Osteocyte (in vitro differentiated cells): ENCODE results near the gene ODAPH. TPM values are rescaled to one million over a fixed set of nuclear protein-coding genes. Genes with fewer than 3 reads are reported as not detected.

Experiments
- DNase-seq: peaks from one replicate; pipeline ENCODE4 v3.0.0; 2021; ENCODE audit warnings: mixed read lengths; ENCODE audit not compliant: unreplicated experiment; ENCODE audit errors: extremely low spot score
- H3K27ac Mint-ChIP-seq: one replicate; pipeline ENCODE4 v1.8.0; 2021; ENCODE audit warnings: mild to moderate bottlenecking, mixed read lengths; ENCODE audit not compliant: unreplicated experiment
- H3K27me3 Mint-ChIP-seq: one replicate; pipeline ENCODE4 v1.8.0; 2021; ENCODE audit warnings: mixed read lengths; ENCODE audit not compliant: unreplicated experiment
- H3K36me3 Mint-ChIP-seq: one replicate; pipeline ENCODE4 v1.8.0; 2021; ENCODE audit warnings: mixed read lengths; ENCODE audit not compliant: unreplicated experiment
- H3K4me1 Mint-ChIP-seq: one replicate; pipeline ENCODE4 v1.8.0; 2021; ENCODE audit warnings: mixed read lengths; ENCODE audit not compliant: unreplicated experiment
- H3K4me3 Mint-ChIP-seq: one replicate; pipeline ENCODE4 v1.8.0; 2021; ENCODE audit warnings: mild to moderate bottlenecking, moderate library complexity, mixed read lengths; ENCODE audit not compliant: unreplicated experiment
- H3K9me3 Mint-ChIP-seq: one replicate; pipeline ENCODE4 v1.8.0; 2021; ENCODE audit warnings: mixed read lengths; ENCODE audit not compliant: unreplicated experiment
- total RNA-seq: library from RNA; stranded (reverse); gene quantifications from 2 replicates; pipeline ENCODE4 v1.2.1, GENCODE V29; 2021
- TF ChIP-seq, protein P1 (sequence below): fragments of 200-600 bp; sonication (generic); IDR thresholded peaks from 2 replicates; pipeline ENCODE4 v1.5.0; 2021; ENCODE audit warnings: antibody characterized with exemption, mild to moderate bottlenecking, moderate library complexity

ODAPH gene
- total RNA-seq, 1 donor from 2014 or later: not detected

DNA sequence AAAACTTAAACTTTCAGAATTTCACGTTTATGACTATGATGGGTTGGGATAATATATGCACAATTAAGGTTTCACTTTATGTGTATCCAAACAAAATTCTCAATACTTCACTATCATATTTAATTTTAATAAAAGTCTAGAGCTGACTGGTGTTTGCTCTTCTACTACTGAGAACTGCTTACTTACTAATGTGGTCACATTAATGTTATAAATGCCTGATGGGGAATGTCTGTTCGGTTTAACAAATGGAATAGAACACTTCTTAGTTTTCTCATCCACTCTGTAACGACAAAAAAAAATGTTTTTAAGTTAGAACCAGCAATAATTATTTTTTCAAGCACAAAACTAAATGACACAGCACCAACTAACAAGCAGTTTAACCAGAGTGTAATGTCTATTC, 40.2 kb downstream of the ODAPH start:
- Mint-ChIP-seq H3K4me3 (no peak overlapping the region), H3K27ac (no peak overlapping the region), H3K9me3 (no peaks in the 10 kb centered on the region), H3K4me1 (no peaks in the 10 kb centered on the region), H3K36me3 (peaks cover 7% of the 10 kb centered on the region), H3K27me3 (no peaks in the 10 kb centered on the region)
- TF ChIP-seq, protein P1, sequence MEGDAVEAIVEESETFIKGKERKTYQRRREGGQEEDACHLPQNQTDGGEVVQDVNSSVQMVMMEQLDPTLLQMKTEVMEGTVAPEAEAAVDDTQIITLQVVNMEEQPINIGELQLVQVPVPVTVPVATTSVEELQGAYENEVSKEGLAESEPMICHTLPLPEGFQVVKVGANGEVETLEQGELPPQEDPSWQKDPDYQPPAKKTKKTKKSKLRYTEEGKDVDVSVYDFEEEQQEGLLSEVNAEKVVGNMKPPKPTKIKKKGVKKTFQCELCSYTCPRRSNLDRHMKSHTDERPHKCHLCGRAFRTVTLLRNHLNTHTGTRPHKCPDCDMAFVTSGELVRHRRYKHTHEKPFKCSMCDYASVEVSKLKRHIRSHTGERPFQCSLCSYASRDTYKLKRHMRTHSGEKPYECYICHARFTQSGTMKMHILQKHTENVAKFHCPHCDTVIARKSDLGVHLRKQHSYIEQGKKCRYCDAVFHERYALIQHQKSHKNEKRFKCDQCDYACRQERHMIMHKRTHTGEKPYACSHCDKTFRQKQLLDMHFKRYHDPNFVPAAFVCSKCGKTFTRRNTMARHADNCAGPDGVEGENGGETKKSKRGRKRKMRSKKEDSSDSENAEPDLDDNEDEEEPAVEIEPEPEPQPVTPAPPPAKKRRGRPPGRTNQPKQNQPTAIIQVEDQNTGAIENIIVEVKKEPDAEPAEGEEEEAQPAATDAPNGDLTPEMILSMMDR: no peak
- no peak for DNase-seq

DNA sequence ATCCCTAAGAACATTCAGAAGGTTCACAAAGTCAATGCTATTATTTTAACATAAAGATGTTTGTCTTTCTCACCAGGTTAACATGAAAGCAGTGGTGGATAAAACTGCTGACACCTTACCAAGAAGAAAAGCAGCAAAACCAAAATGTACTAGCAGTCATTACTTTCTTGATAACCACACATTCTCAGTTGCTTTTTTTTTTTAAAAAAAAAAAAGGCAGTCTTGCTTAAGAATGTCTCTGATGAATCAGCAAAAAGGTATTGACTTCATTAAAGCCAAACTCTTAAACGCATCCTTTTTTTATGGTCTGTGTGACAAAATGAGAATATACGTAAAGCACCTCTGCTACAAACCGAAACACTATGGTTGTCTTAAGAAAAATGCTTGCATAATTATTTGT, 42.5 kb downstream of the ODAPH start:
- Mint-ChIP-seq H3K9me3 (no peaks in the 10 kb centered on the region), H3K4me1 (no peaks in the 10 kb centered on the region)
- TF ChIP-seq, protein P1: no peak

DNA sequence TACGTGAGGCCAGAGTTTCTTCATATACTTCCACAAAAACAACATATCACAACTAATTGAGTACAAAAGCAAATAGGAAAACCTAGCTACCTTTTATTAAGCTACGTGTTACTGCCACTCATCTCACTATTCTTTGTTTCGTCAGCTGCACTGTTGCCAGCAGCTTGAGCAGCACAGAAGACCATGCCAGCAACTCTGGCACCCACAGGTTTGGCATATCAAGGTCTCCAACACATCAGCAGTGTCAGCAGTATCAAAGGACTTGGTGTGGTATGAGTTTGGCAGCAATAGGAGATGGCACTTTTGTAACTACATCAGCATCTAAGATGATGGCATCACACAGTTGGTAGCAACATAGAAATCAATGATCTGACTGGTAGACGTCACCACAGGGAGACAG, 43.8 kb downstream of the ODAPH start:
- TF ChIP-seq, protein P1: no peak
- H3K36me3 Mint-ChIP-seq: peaks cover 7% of the 10 kb centered on the region
- no peak overlapping the region for H3K4me3 Mint-ChIP-seq
- no peaks in the 10 kb centered on the region for H3K4me1 Mint-ChIP-seq
- H3K27ac Mint-ChIP-seq: no peak overlapping the region
- H3K9me3 Mint-ChIP-seq: no peaks in the 10 kb centered on the region
- H3K27me3 Mint-ChIP-seq: no peaks in the 10 kb centered on the region
- no peak for DNase-seq

More for the DNA sequence above, 42.5 kb downstream of the ODAPH start:
- H3K27ac Mint-ChIP-seq: no peak overlapping the region
- no peak for DNase-seq
- H3K4me3 Mint-ChIP-seq: no peak overlapping the region
- peaks cover 7% of the 10 kb centered on the region for H3K36me3 Mint-ChIP-seq
- no peaks in the 10 kb centered on the region for H3K27me3 Mint-ChIP-seq

DNA sequence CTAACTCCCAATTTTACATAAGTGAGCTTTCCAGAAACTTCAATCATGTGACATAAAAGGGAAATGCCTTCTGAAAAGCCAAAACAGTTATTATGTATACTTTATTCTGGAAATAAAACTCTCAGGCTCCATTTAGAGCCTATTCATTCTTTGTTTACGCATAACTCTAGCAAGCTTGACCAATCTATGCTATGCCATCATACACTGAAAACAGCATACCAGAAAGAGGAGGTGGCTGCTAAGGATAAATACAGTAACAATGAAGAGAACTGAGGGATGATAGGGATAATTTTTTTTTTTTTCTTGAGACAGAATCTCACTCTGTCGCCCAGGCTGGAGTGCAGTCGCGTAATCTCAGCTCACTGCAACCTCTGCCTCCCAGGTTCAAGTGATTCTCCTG, 50.1 kb downstream of the ODAPH start:
- Mint-ChIP-seq H3K36me3 (peaks cover 2% of the 10 kb centered on the region), H3K4me1 (no peaks in the 10 kb centered on the region), H3K27me3 (no peaks in the 10 kb centered on the region), H3K9me3 (no peaks in the 10 kb centered on the region), H3K4me3 (no peak overlapping the region), H3K27ac (no peak overlapping the region)
- TF ChIP-seq, protein P1: no peak
- DNase-seq: no peak

DNA sequence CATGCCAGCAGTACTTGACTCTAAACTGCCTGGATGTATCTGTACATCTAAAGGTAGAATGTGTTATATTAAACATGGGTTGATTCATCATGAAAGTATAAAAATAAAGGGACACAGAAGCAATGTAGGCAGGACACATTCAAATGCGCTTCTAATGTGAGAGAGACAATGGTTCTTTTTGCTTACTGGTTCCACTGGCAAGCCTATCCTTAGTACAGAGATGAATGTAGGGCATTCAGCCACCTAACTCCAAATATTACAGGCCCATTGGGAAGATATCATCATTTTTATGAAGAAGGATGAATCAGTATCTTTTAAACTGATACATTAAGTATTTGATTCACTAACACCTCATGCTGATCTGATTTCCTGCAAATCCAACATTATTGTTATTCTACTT, 56.4 kb downstream of the ODAPH start:
- H3K9me3 Mint-ChIP-seq: peaks cover 6% of the 10 kb centered on the region
- no peak overlapping the region for H3K27ac Mint-ChIP-seq
- TF ChIP-seq, protein P1: no peak

More for the DNA sequence above, 56.4 kb downstream of the ODAPH start:
- no peak for DNase-seq
- Mint-ChIP-seq H3K27me3 (no peaks in the 10 kb centered on the region), H3K36me3 (peaks cover 5% of the 10 kb centered on the region), H3K4me1 (no peaks in the 10 kb centered on the region), H3K4me3 (no peak overlapping the region)

Other genes with a start within 250 kb of the ODAPH start
- gene RCHY1, start 41.7 kb upstream of the ODAPH start, total RNA-seq: 17.8 and 20.7 TPM in 2 replicates
- gene THAP6, start 41.6 kb upstream of the ODAPH start, total RNA-seq: 13.0 and 15.9 TPM in 2 replicates
- 2.3 and 5.0 TPM in 2 replicates for gene CDKL2, start 74.5 kb downstream of the ODAPH start, total RNA-seq
- gene G3BP2, start 117.3 kb downstream of the ODAPH start, total RNA-seq: 138 and 141 TPM in 2 replicates
- 67.6 and 69.6 TPM in 2 replicates for gene USO1, start 168.5 kb downstream of the ODAPH start, total RNA-seq